ENCODE measurements around the gene TBC1D24.

- TF ChIP-seq, protein P1, sequence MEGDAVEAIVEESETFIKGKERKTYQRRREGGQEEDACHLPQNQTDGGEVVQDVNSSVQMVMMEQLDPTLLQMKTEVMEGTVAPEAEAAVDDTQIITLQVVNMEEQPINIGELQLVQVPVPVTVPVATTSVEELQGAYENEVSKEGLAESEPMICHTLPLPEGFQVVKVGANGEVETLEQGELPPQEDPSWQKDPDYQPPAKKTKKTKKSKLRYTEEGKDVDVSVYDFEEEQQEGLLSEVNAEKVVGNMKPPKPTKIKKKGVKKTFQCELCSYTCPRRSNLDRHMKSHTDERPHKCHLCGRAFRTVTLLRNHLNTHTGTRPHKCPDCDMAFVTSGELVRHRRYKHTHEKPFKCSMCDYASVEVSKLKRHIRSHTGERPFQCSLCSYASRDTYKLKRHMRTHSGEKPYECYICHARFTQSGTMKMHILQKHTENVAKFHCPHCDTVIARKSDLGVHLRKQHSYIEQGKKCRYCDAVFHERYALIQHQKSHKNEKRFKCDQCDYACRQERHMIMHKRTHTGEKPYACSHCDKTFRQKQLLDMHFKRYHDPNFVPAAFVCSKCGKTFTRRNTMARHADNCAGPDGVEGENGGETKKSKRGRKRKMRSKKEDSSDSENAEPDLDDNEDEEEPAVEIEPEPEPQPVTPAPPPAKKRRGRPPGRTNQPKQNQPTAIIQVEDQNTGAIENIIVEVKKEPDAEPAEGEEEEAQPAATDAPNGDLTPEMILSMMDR (IDR thresholded peaks at IDR 0.05), result no peak
- TF ChIP-seq POLR2AphosphoS5 (IDR thresholded peaks at IDR 0.05) (no peak), POLR2A (IDR thresholded peaks at IDR 0.05) (no peak), EP300 (IDR thresholded peaks at IDR 0.05; ENCODE audit: low read depth) (no peak)
Measured at GRCh38 chr16:2527071-2527783, 52.3 kb downstream of the TBC1D24 start.
